Endothelial cell of umbilical vein (primary cell): ENCODE measurements around the gene NKIRAS1. TPM values are rescaled to one million over a fixed set of nuclear protein-coding genes. Genes with fewer than 3 reads are reported as not detected.

Experiments used
- BruUV-seq: library from RNA; stranded (reverse); fragments of 400-500 nt; replicated peaks from 2 replicates; lab custom pipeline; 2021; lab: Mats Ljungman, UMichigan
- CTCF ChIA-PET: fragments of 300-600, 350-600 bp; sonication (Branson Sonifier 250); formaldehyde crosslinking; loops from one replicate; lab custom pipeline; 2021; ENCODE audit warnings: antibody characterized with exemption, inconsistent platforms; lab: Charles Lee
- POLR2A ChIA-PET: fragments of 300-600, 350-600 bp; sonication (Branson Sonifier 250); formaldehyde crosslinking; loops from one replicate; lab custom pipeline; 2021; ENCODE audit warnings: antibody characterized with exemption, inconsistent platforms; lab: Charles Lee
- DNase-seq: peaks from one replicate; pipeline ENCODE4 v3.0.0-alpha.2; 2011; ENCODE audit warnings: low read depth, low spot score
- FAIRE-seq: peaks from 2 replicates; lab custom pipeline; 2011; peaks lifted over from hg19 to GRCh38; lab: Jason Lieb, UNC
- H2AFZ ChIP-seq: 2 replicates; pipeline ENCODE4 v1.6.0; 2012; ENCODE audit warnings: low read depth, low read length, control low read depth, inconsistent platforms
- H3K27ac ChIP-seq: 2 replicates; pipeline ENCODE4 v1.5.1; 2011; ENCODE audit warnings: low read depth, mild to moderate bottlenecking, control low read depth, low read length, moderate library complexity; ENCODE audit not compliant: insufficient read depth
- H3K27me3 ChIP-seq, 2 experiments: 2 replicates each; pipeline versions ENCODE4 v1.6.0 to v1.6.1; 2011; ENCODE audit warnings: low read length in 2 of 2, mixed read lengths in 1 of 2; ENCODE audit not compliant: control insufficient read depth in 2 of 2, insufficient read depth in 2 of 2
- H3K36me3 ChIP-seq, 2 experiments: 2 replicates in 1 of 2; 3 replicates in 1 of 2; pipeline ENCODE4 v1.5.1; 2011; ENCODE audit warnings: low read length in 2 of 2, mild to moderate bottlenecking in 1 of 2, moderate library complexity in 1 of 2; ENCODE audit not compliant: control insufficient read depth in 2 of 2, insufficient read depth in 2 of 2; ENCODE audit errors: extremely low read depth in 1 of 2
- H3K4me1 ChIP-seq: 3 replicates; pipeline ENCODE4 v1.5.1; 2011; ENCODE audit warnings: mild to moderate bottlenecking, low read length; ENCODE audit not compliant: control insufficient read depth, insufficient read depth; ENCODE audit errors: extremely low read depth
- H3K4me2 ChIP-seq: 2 replicates; pipeline ENCODE4 v1.6.1; 2011; ENCODE audit warnings: low read length, control low read depth, mixed read lengths; ENCODE audit not compliant: insufficient read depth
- H3K4me3 ChIP-seq, 3 experiments: fragments of 200-600 bp in 1 of 3; sonication (generic), shearing (Covaris generic) in 1 of 3; replicated peaks in 1 of 3; 2 replicates each; pipeline ENCODE4 v1.5.1; 2011 to 2016; ENCODE audit warnings: control low read depth in 3 of 3, low read length in 3 of 3, mild to moderate bottlenecking in 2 of 3, inconsistent platforms in 1 of 3, low read depth in 1 of 3, moderate library complexity in 1 of 3; ENCODE audit not compliant: insufficient read depth in 1 of 3
- H3K79me2 ChIP-seq: 2 replicates; pipeline ENCODE4 v1.6.0; 2012; ENCODE audit warnings: low read length, inconsistent platforms; ENCODE audit not compliant: control insufficient read depth, insufficient read depth
- H3K9ac ChIP-seq: replicated peaks from 2 replicates; pipeline ENCODE3; 2011; ENCODE audit warnings: low read length, control low read depth; ENCODE audit not compliant: insufficient read depth; ENCODE audit errors: extremely low read depth
- H3K9me1 ChIP-seq: replicated peaks from 3 replicates; pipeline ENCODE4 v1.6.0; 2011; ENCODE audit warnings: mild to moderate bottlenecking, low read length; ENCODE audit not compliant: control insufficient read depth, insufficient read depth; ENCODE audit errors: extremely low read depth
- H3K9me3 ChIP-seq: replicated peaks from 2 replicates; pipeline ENCODE4 v1.5.1; 2012; ENCODE audit warnings: low read length, inconsistent platforms; ENCODE audit not compliant: control insufficient read depth, insufficient read depth
- H4K20me1 ChIP-seq: replicated peaks from 2 replicates; pipeline ENCODE3; 2011; ENCODE audit warnings: mild to moderate bottlenecking, low read length; ENCODE audit not compliant: control insufficient read depth, insufficient read depth; ENCODE audit errors: extremely low read depth
- EZH2 ChIP-seq: IDR thresholded peaks from 2 replicates; pipeline ENCODE4 v1.6.1; 2012; ENCODE audit warnings: borderline replicate concordance, low read depth, mild to moderate bottlenecking, moderate library complexity, low read length, inconsistent platforms; ENCODE audit not compliant: severe bottlenecking
- MAX ChIP-seq: IDR thresholded peaks from 2 replicates; pipeline ENCODE4 v1.6.1; 2011; ENCODE audit not compliant: insufficient read depth, insufficient read length
- MYC ChIP-seq: IDR thresholded peaks from one replicate; pipeline ENCODE4 v1.6.1; 2011; ENCODE audit warnings: mild to moderate bottlenecking, low read depth, low read length
- POLR2A ChIP-seq: IDR thresholded peaks from 2 replicates; pipeline ENCODE4 v1.6.1; 2012; ENCODE audit warnings: low read depth, mild to moderate bottlenecking, control low read depth, low read length
- dilution Hi-C: fragments of 300-500 bp; cut with MboI; formaldehyde crosslinking; loops from one replicate; pipeline ENCODE4 v1.15.0; 2019; ENCODE audit warnings: low sequenced_read_pairs; ENCODE audit not compliant: extremely low pct_ligation_motif_present
- intact Hi-C: fragments of 100-400 bp; cut with micrococcal nuclease; formaldehyde crosslinking; loops from one replicate; pipeline ENCODE4 v1.10.0; 2022
- polyA plus RNA-seq, 4 experiments: library from polyadenylated mRNA; depleted of rRNA in 3 of 4; stranded (reverse) in 3 of 4; unstranded in 1 of 4; fragments of >200 nt; gene quantifications; 2 replicates each; pipeline versions ENCODE4 v1.2.1 to v1.2.3, GENCODE V29; 2011 to 2012; ENCODE audit warnings: missing spikeins in 1 of 4
- total RNA-seq: library from RNA; stranded (reverse); gene quantifications from 2 replicates; pipeline ENCODE4 v1.2.3, GENCODE V29; 2021

The NKIRAS1 gene
- total and polyA plus RNA-seq, 2 donors (not counting 3 experiments of a cell fraction or from before 2014, with no cell fraction given), result 2.2 to 2.9 TPM

- ChIA-PET CTCF (interaction anchor here (0.9 kb wide), 1 partner anchor 67 kb away, joined by 6 read pairs; no protein-coding TSS in a partner anchor), POLR2A (no interaction called here)
- intact Hi-C loops, result no loop called here
- Histone ChIP-seq H3K27me3 (no peaks in the 10 kb centered on the region), H2AFZ (no peak overlapping the region), H3K4me2 (no peak overlapping the region), H4K20me1 (no peaks in the 10 kb centered on the region), H3K9ac (no peak overlapping the region), H3K27ac (no peak overlapping the region), H3K9me1 (no peaks in the 10 kb centered on the region), H3K36me3 (peaks cover 0 to 2% of the 10 kb centered on the region in 2 experiments), H3K79me2 (no peaks in the 10 kb centered on the region), H3K4me1 (no peaks in the 10 kb centered on the region), H3K4me3 (no peak overlapping the region), H3K9me3 (no peaks in the 10 kb centered on the region)
- no TSS peak for BruUV-seq
- DNase-seq (no peak), FAIRE-seq (no peak)
- dilution Hi-C loops, result no loop called here
- TF ChIP-seq POLR2A, result no peak
- no peak for TF ChIP-seq MAX
- TF ChIP-seq MYC, result no peak
These were observed 16.0 kb downstream of the NKIRAS1 start for GRCh38 chr3:23900744-23901143.

- TF ChIP-seq EZH2, result no peak
- TF ChIP-seq MYC, result no peak
- FAIRE-seq (no peak), DNase-seq (no peak)
- Histone ChIP-seq H4K20me1 (no peaks in the 10 kb centered on the region), H3K79me2 (peaks cover 2% of the 10 kb centered on the region), H3K27ac (no peak overlapping the region), H2AFZ (no peak overlapping the region), H3K9me1 (no peaks in the 10 kb centered on the region), H3K9me3 (no peaks in the 10 kb centered on the region), H3K4me3 (no peak overlapping the region), H3K4me1 (no peaks in the 10 kb centered on the region), H3K4me2 (no peak overlapping the region), H3K36me3 (peaks cover 0 to 4% of the 10 kb centered on the region in 2 experiments), H3K27me3 (no peaks in the 10 kb centered on the region), H3K9ac (no peak overlapping the region)
- dilution Hi-C loops, result no loop called here
- no TSS peak for BruUV-seq
- intact Hi-C loops, result no loop called here
- ChIA-PET CTCF (interaction anchor here (2.1 kb wide), 1 partner anchor 61 kb away, joined by 6 read pairs; no protein-coding TSS in a partner anchor), POLR2A (interaction anchor here (2.0 kb wide), 1 partner anchor 22 kb away, joined by 7 read pairs; the partner anchor contains the start of genes NKIRAS1 and RPL15)
These were observed 21.6 kb downstream of the NKIRAS1 start for GRCh38 chr3:23895181-23895580.
